ENCODE measurements around the gene NMNAT2. TPM values are rescaled to one million over a fixed set of nuclear protein-coding genes. Genes with fewer than 3 reads are reported as not detected.

NMNAT2 gene
- total RNA-seq, 5 donors from 2014 or later (not counting 1 experiment from before 2014, with no cell fraction given), result 0.16 TPM; not detected in 4

GRCh38 chr1:183200451-183200850 lies 217.7 kb downstream of the NMNAT2 start:
- H3K4me3 Mint-ChIP-seq, result no peak overlapping the region
- ATAC-seq (replicated peaks in 1 of 4), result no peak
- CTCF ChIA-PET, result no interaction called here
- H3K9me3 Mint-ChIP-seq, result no peaks in the 10 kb centered on the region
- no peak overlapping the region for H3K4me3 ChIP-seq (ENCODE audit: control insufficient read depth in 1 of 2, extremely low read depth in 1 of 2, low read length in 1 of 2)
- peaks cover 8 to 14% of the 10 kb centered on the region in 2 donors for H3K27me3 Mint-ChIP-seq
- no peaks in the 10 kb centered on the region for H3K36me3 Mint-ChIP-seq
- H3K9me3 ChIP-seq, result no peaks in the 10 kb centered on the region
- H3K27ac Mint-ChIP-seq, result no peak overlapping the region
- peaks cover 4 to 10% (median 4%) of the 10 kb centered on the region in 3 donors for H3K4me1 Mint-ChIP-seq
- H3K27me3 ChIP-seq (replicated peaks in 1 of 2; ENCODE audit: control insufficient read depth in 2 of 2, extremely low read depth in 1 of 2, insufficient read depth in 2 of 2, low read length in 1 of 2), result peaks cover 0 to 3% of the 10 kb centered on the region in 2 experiments
- peaks cover 0 to 2% of the 10 kb centered on the region in 2 experiments for H3K4me1 ChIP-seq (ENCODE audit: control insufficient read depth in 1 of 2, extremely low read depth in 1 of 2, insufficient read depth in 2 of 2, low read length in 2 of 2)
- no peaks in the 10 kb centered on the region for H3K36me3 ChIP-seq (ENCODE audit: control insufficient read depth in 2 of 2, extremely low read depth in 1 of 2, insufficient read depth in 1 of 2, low read length in 1 of 2)
- WGBS (ENCODE audit: insufficient coverage), result 60% methylated on average over 3 of the region's 9 CpGs
- no peak overlapping the region for H3K27ac ChIP-seq (ENCODE audit: low read length)
- POLR2A ChIA-PET, result no interaction called here
- DNase-seq, result no peak

DNA sequence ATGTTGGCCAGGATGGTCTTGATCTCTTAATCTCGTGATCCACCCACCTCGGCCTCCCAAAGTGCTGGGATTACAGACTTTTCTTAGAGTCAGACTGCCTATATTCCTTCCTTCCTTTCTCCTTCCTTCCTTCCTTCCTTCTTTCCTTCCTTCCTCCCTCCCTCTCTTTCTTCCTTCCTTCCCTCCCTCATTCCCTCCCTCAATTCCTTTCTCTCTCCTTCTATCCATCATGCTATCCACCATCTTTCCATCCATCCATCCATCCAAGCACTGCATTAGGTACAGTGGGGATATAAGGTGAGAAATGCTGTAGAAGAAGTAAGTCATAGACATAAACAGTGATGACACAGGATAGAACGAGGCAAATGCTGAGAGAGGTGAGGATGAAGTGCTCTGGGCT lies 218.9 kb downstream of the NMNAT2 start:
- Mint-ChIP-seq H3K4me3 (no peak overlapping the region), H3K27ac (no peak overlapping the region), H3K27me3 (peaks cover 8 to 14% of the 10 kb centered on the region in 2 donors), H3K36me3 (no peaks in the 10 kb centered on the region), H3K9me3 (no peaks in the 10 kb centered on the region), H3K4me1 (peaks cover 14 to 21% (median 15%) of the 10 kb centered on the region in 3 donors)
- POLR2A ChIA-PET, result no interaction called here
- Histone ChIP-seq H3K4me1 (ENCODE audit: control insufficient read depth in 1 of 2, extremely low read depth in 1 of 2, insufficient read depth in 2 of 2, low read length in 2 of 2) (peaks cover 7 to 12% of the 10 kb centered on the region in 2 experiments), H3K36me3 (ENCODE audit: control insufficient read depth in 2 of 2, extremely low read depth in 1 of 2, insufficient read depth in 1 of 2, low read length in 1 of 2) (no peaks in the 10 kb centered on the region), H3K9me3 (no peaks in the 10 kb centered on the region), H3K27ac (ENCODE audit: low read length) (no peak overlapping the region), H3K4me3 (ENCODE audit: control insufficient read depth in 1 of 2, extremely low read depth in 1 of 2, low read length in 1 of 2) (no peak overlapping the region), H3K27me3 (replicated peaks in 1 of 2; ENCODE audit: control insufficient read depth in 2 of 2, extremely low read depth in 1 of 2, insufficient read depth in 2 of 2, low read length in 1 of 2) (peaks cover 0 to 3% of the 10 kb centered on the region in 2 experiments)
- ATAC-seq (replicated peaks in 1 of 4) (no peak), DNase-seq (no peak)
- WGBS (ENCODE audit: insufficient coverage), result 100% methylated on average over 3 of the region's 3 CpGs
- CTCF ChIA-PET, result no interaction called here

DNA sequence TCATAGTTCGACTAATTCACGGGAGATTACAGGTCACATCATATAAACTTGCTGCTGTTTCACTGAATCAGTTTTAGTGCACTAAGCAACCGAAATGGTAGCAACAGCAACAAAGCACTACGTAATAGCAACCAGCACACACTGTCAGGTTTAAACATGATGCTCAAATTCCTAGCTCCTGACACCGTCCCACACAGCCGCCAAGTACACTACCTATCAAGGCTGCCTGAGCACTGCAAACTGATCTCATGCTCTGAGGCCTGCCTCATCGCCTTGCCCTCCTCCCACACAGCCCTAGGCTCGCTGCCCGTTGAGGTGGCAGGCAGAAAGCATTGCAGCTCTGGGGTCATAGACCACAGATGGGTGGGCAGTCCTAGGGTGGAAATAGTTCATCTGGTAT lies 219.7 kb downstream of the NMNAT2 start:
- no peak overlapping the region for H3K4me3 Mint-ChIP-seq
- H3K9me3 Mint-ChIP-seq, result no peaks in the 10 kb centered on the region
- ATAC-seq (replicated peaks in 1 of 4), result no peak
- Histone ChIP-seq H3K27me3 (replicated peaks in 1 of 2; ENCODE audit: control insufficient read depth in 2 of 2, extremely low read depth in 1 of 2, insufficient read depth in 2 of 2, low read length in 1 of 2) (peaks cover 0 to 3% of the 10 kb centered on the region in 2 experiments), H3K4me3 (ENCODE audit: control insufficient read depth in 1 of 2, extremely low read depth in 1 of 2, low read length in 1 of 2) (no peak overlapping the region), H3K9me3 (no peaks in the 10 kb centered on the region), H3K4me1 (ENCODE audit: control insufficient read depth in 1 of 2, extremely low read depth in 1 of 2, insufficient read depth in 2 of 2, low read length in 2 of 2) (peaks cover 7 to 14% of the 10 kb centered on the region in 2 experiments), H3K27ac (ENCODE audit: low read length) (no peak overlapping the region), H3K36me3 (ENCODE audit: control insufficient read depth in 2 of 2, extremely low read depth in 1 of 2, insufficient read depth in 1 of 2, low read length in 1 of 2) (no peaks in the 10 kb centered on the region)
- ChIA-PET POLR2A (interaction anchor here in 1 of 2 donors (0.7 kb wide), 1 partner anchor 570 kb away, joined by 5 read pairs; no protein-coding TSS in a partner anchor), CTCF (no interaction called here)
- H3K36me3 Mint-ChIP-seq, result no peaks in the 10 kb centered on the region
- peaks cover 8 to 14% of the 10 kb centered on the region in 2 donors for H3K27me3 Mint-ChIP-seq
- 94% methylated on average over 6 of the region's 9 CpGs for WGBS (ENCODE audit: insufficient coverage)
- peaks cover 16 to 23% (median 18%) of the 10 kb centered on the region in 3 donors for H3K4me1 Mint-ChIP-seq
- no peak for DNase-seq
- no peak overlapping the region for H3K27ac Mint-ChIP-seq

Other genes starting within 250 kb of the NMNAT2 start
- under 1 TPM in 3 of 5 donors, not detected in 2; 0.03 to 0.15 (median 0.09) TPM for gene LAMC2, start 232.1 kb downstream of the NMNAT2 start, total RNA-seq
- 10 to 100 TPM; 52.6 to 59.0 (median 54.6) TPM for gene SMG7, start 54.1 kb upstream of the NMNAT2 start, total RNA-seq
- 1 to 10 TPM; 2.9 to 8.7 (median 4.0) TPM for gene NCF2, start 172.1 kb upstream of the NMNAT2 start, total RNA-seq
- 100 to 1,000 TPM in 3 of 5 donors, 10 to 100 TPM in 2; 69.8 to 116 (median 106) TPM for gene ARPC5, start 217.4 kb upstream of the NMNAT2 start, total RNA-seq
- gene APOBEC4, start 234.9 kb upstream of the NMNAT2 start, total RNA-seq, result not detected

Measured in T-cell (primary cell).